DND-41 (cell line): ENCODE results near the gene SOCS1.

ENCODE experiments used
- ATAC-seq: fragments of 200-7000 bp; cut with Tn5 transposase; 3 replicates; pipeline ENCODE4 v1.9.1; 2021; ENCODE audit warnings: low read depth; ENCODE audit not compliant: insufficient read depth
- DNase-seq: peaks from one replicate; pipeline ENCODE4 v3.0.0-alpha.2; 2020
- H2AFZ ChIP-seq: 2 replicates; pipeline ENCODE4 v1.6.0; 2012; ENCODE audit warnings: low read depth, low read length
- H3K27ac ChIP-seq: 2 replicates; pipeline ENCODE4 v1.5.1; 2012; ENCODE audit warnings: low read length, inconsistent platforms
- H3K27me3 ChIP-seq: fragments of 200-600 bp; sonication (generic); 2 replicates; pipeline ENCODE4 v1.6.0; 2012; ENCODE audit warnings: low read length, mild to moderate bottlenecking, inconsistent platforms; ENCODE audit not compliant: insufficient read depth, poor library complexity
- H3K36me3 ChIP-seq: 2 replicates; pipeline ENCODE4 v1.5.1; 2012; ENCODE audit warnings: low read length, inconsistent platforms; ENCODE audit not compliant: insufficient read depth
- H3K4me1 ChIP-seq: 2 replicates; pipeline ENCODE4 v1.5.1; 2012; ENCODE audit warnings: mild to moderate bottlenecking, low read length; ENCODE audit not compliant: insufficient read depth
- H3K4me2 ChIP-seq: 2 replicates; pipeline ENCODE4 v1.6.0; 2012; ENCODE audit warnings: mild to moderate bottlenecking, moderate library complexity, low read length, inconsistent platforms; ENCODE audit not compliant: insufficient read depth
- H3K4me3 ChIP-seq, 2 experiments: fragments of 200-600 bp in 1 of 2; shearing (Covaris generic) in 1 of 2; 2 replicates each; pipeline ENCODE4 v1.5.1; 2012 to 2016; ENCODE audit warnings: inconsistent platforms in 2 of 2, low read length in 2 of 2, mild to moderate bottlenecking in 2 of 2, low read depth in 1 of 2, moderate library complexity in 1 of 2
- H3K79me2 ChIP-seq: 2 replicates; pipeline ENCODE4 v1.6.0; 2012; ENCODE audit warnings: low read length, inconsistent platforms; ENCODE audit not compliant: insufficient read depth
- H3K9ac ChIP-seq: 2 replicates; pipeline ENCODE4 v1.6.0; 2012; ENCODE audit warnings: low read depth, mild to moderate bottlenecking, inconsistent platforms, low read length, moderate library complexity
- H3K9me3 ChIP-seq: 2 replicates; pipeline ENCODE4 v1.5.1; 2012; ENCODE audit warnings: low read length, moderate library complexity, mild to moderate bottlenecking, inconsistent platforms; ENCODE audit not compliant: insufficient read depth, severe bottlenecking
- H4K20me1 ChIP-seq: 2 replicates; pipeline ENCODE4 v1.6.0; 2012; ENCODE audit warnings: low read length; ENCODE audit not compliant: insufficient read depth
- CTCF ChIP-seq: IDR thresholded peaks from 2 replicates; pipeline ENCODE4 v1.5.1; 2012; ENCODE audit warnings: borderline replicate concordance, low read length, moderate library complexity, mild to moderate bottlenecking; ENCODE audit not compliant: poor library complexity, severe bottlenecking; ENCODE audit errors: extremely low read depth
- EZH2 ChIP-seq: IDR thresholded peaks from 3 replicates; pipeline ENCODE4 v1.6.1; 2012; ENCODE audit warnings: borderline replicate concordance, low read depth, mild to moderate bottlenecking, moderate library complexity, low read length, inconsistent platforms; ENCODE audit not compliant: severe bottlenecking

Gene SOCS1

DNA sequence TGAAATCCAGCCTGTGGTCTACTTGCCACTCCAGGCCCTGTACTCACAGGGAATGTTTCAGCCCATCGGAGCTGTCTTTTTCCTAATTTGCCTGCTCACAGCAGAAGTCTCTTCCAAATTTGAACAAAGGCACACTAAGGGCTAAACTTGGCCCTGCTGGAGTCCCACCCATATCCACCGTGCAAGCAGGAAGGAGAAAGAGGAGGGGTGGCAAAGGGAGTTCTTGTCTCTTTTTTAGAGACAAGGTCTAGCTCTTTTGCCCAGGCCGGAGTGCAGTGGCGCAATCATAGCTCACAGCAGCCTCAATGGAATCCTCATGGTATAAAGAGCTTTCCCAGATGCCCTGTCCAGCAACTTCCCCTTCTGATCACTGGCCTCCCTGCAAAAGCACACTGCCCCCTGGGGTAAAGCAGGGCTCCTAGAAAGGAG lies 27.8 kb upstream of the SOCS1 start:
- DNase-seq (no peak), ATAC-seq (no peak)
- Histone ChIP-seq H3K9me3 (no peaks in the 10 kb centered on the region), H3K9ac (no peak overlapping the region), H3K4me3 (no peak overlapping the region), H3K4me2 (no peak overlapping the region), H3K27me3 (peaks cover 4% of the 10 kb centered on the region), H3K36me3 (no peaks in the 10 kb centered on the region), H3K79me2 (no peaks in the 10 kb centered on the region), H4K20me1 (no peaks in the 10 kb centered on the region), H3K4me1 (no peaks in the 10 kb centered on the region), H2AFZ (no peak overlapping the region), H3K27ac (no peak overlapping the region)
- no peak for TF ChIP-seq CTCF
- TF ChIP-seq EZH2, result no peak

GRCh38 chr16:11280616-11281522 lies 24.9 kb upstream of the SOCS1 start, which contains the start of gene PRM1:
Gene PRM1 (minus strand): TSS chr16:11281330. CDS start chr16:11281238, 92 bp downstream.
- H3K27ac ChIP-seq, result no peak within 1 kb of the TSS
- TF ChIP-seq EZH2, result no peak
- no peak for TF ChIP-seq CTCF
- H3K36me3 ChIP-seq, result no peaks in the 10 kb centered on the region
- H3K9me3 ChIP-seq, result no peaks in the 10 kb centered on the region
- H3K79me2 ChIP-seq, result no peaks in the 10 kb centered on the region
- H3K4me1 ChIP-seq, result no peaks in the 10 kb centered on the region
- no peak within 1 kb of the TSS for H2AFZ ChIP-seq
- no peak within 1 kb of the TSS for H3K9ac ChIP-seq
- peaks cover 4% of the 10 kb centered on the region for H3K27me3 ChIP-seq
- no peak within 1 kb of the TSS for H3K4me2 ChIP-seq
- ATAC-seq, result no peak
- H3K4me3 ChIP-seq, result no peak within 1 kb of the TSS
- DNase-seq, result no peak
- H4K20me1 ChIP-seq, result no peaks in the 10 kb centered on the region

- no peaks in the 10 kb centered on the region for H4K20me1 ChIP-seq
- no peak for DNase-seq
- H3K4me1 ChIP-seq, result no peaks in the 10 kb centered on the region
- TF ChIP-seq EZH2 (no peak), CTCF (no peak)
- H3K27ac ChIP-seq, result no peak overlapping the region
- H3K4me2 ChIP-seq, result no peak overlapping the region
- H3K36me3 ChIP-seq, result no peaks in the 10 kb centered on the region
- H3K9me3 ChIP-seq, result no peaks in the 10 kb centered on the region
- no peak overlapping the region for H3K9ac ChIP-seq
- no peak overlapping the region for H2AFZ ChIP-seq
- no peaks in the 10 kb centered on the region for H3K79me2 ChIP-seq
- no peak for ATAC-seq
- no peak overlapping the region for H3K4me3 ChIP-seq
- peaks cover 4% of the 10 kb centered on the region for H3K27me3 ChIP-seq
Observed at GRCh38 chr16:11278681-11279628, 23.0 kb upstream of the SOCS1 start.
